Right lobe of liver (tissue), 6 donors: ENCODE data around the gene TNS3. TPM values are rescaled to one million over a fixed set of nuclear protein-coding genes. Genes with fewer than 3 reads are reported as not detected.
A peak's percentile ranks its signal among the peaks of the same experiment; 100 is the strongest.

Source experiments
- ATAC-seq, 4 donors: fragments of 200-7000 bp; cut with Tn5 transposase; one replicate each; pipeline ENCODE4 v1.9.1; 2020; ENCODE audit warnings: mild to moderate bottlenecking in 4 of 4, moderate library complexity in 4 of 4
- DNase-seq, 3 donors: peaks; one replicate each; pipeline ENCODE4 v3.0.0-alpha.2; 2020
- H3K27ac ChIP-seq, 3 donors: fragments of 200-600 bp; one replicate each; pipeline ENCODE4 v1.8.0; 2022
- H3K27me3 ChIP-seq, 2 donors: fragments of 200-600 bp; one replicate each; pipeline ENCODE4 v1.8.0; 2022
- H3K36me3 ChIP-seq, 4 donors: fragments of 200-600 bp; sonication (generic) in 1 of 4; one replicate each; pipeline versions ENCODE4 v1.5.1 to v1.8.0; 2017 to 2022; ENCODE audit warnings: control low read depth in 1 of 4
- H3K4me1 ChIP-seq, 4 donors: fragments of 200-600 bp; sonication (generic) in 1 of 4; one replicate each; pipeline versions ENCODE4 v1.5.1 to v1.8.0; 2017 to 2022; ENCODE audit warnings: control low read depth in 1 of 4
- H3K4me3 ChIP-seq, 3 donors: fragments of 200-600 bp; one replicate each; pipeline ENCODE4 v1.8.0; 2022
- H3K9me3 ChIP-seq, 4 donors: fragments of 200-600 bp; sonication (generic) in 1 of 4; one replicate each; pipeline versions ENCODE4 v1.5.1 to v1.8.0; 2017 to 2022; ENCODE audit warnings: control low read depth in 1 of 4
- CTCF ChIP-seq, 4 donors: fragments of 200-600 bp in 3 of 4; fragments of 450-650 bp in 1 of 4; IDR thresholded peaks; one replicate each; pipeline versions ENCODE4 v1.5.1 to v1.8.0; 2016 to 2022; ENCODE audit warnings: antibody characterized with exemption in 4 of 4, mild to moderate bottlenecking in 2 of 4
- POLR2A ChIP-seq: fragments of 450-650 bp; IDR thresholded peaks from one replicate; pipeline ENCODE4 v1.6.1; 2017; ENCODE audit warnings: antibody characterized with exemption, mild to moderate bottlenecking
- whole genome bisulfite sequencing: methylation state at CpG from one replicate; pipeline ENCODE4 v1.1.6; 2018; ENCODE audit warnings: low coverage, low lambda C conversion rate; ENCODE audit not compliant: insufficient coverage; ENCODE audit errors: missing lambda C conversion rate; 5-methylcytosine and 5-hydroxymethylcytosine counted together
- intact Hi-C, 2 donors: fragments of 100-400 bp; cut with DNase I; formaldehyde crosslinking; loops; one replicate each; pipeline versions ENCODE4 v1.11.2 to v1.14.1; 2022
- total RNA-seq, 6 experiments: library from RNA; depleted of rRNA in 2 of 6; stranded (reverse); fragments of >200 nt in 2 of 6; fragmentation: NEBNext Ultra II Directional in 3 of 6; extraction: Animal tissue kit (Norgen Biotek cat#: 25700) in 3 of 6; gene quantifications; one replicate each; pipeline versions ENCODE4 v1.1.0 to v1.2.4, GENCODE V29; 2016 to 2023
- donor health status: DM: no; HTN: yes; CAD: no.
- donor health status: DM: no; HTN: no; CAD: no.
- donor health status: DM: no; HTN: no; CAD: no.
- donor health status: DM: no; HTN: yes; CAD: no.
- donor health status: DM: no; HTN: yes; CAD: no.

TNS3 gene
- total RNA-seq, 6 experiments from 2014 or later: 51.2 to 95.0 (median 58.4) TPM

GRCh38 chr7:47329320-47329926, 252.5 kb downstream of the TNS3 start:
- ATAC-seq (peak; percentile 51 to 60 (median 58)), DNase-seq (peak in 1 of 3 donors; percentile 45)
- Histone ChIP-seq H3K9me3 (no peaks in the 10 kb centered on the region), H3K4me1 (peaks cover 0 to 13% (median 4%) of the 10 kb centered on the region in 4 donors), H3K36me3 (peaks cover 0 to 12% (median 5%) of the 10 kb centered on the region in 4 donors), H3K27me3 (no peaks in the 10 kb centered on the region), H3K27ac (peak overlapping the region; percentile 57 to 79 (median 59)), H3K4me3 (no peak overlapping the region)
- intact Hi-C loops: no loop called here
- TF ChIP-seq POLR2A (no peak), CTCF (IDR thresholded peaks at IDR 0.05) (no peak)
- 65% methylated on average over 2 of the region's 19 CpGs for WGBS

- Histone ChIP-seq H3K27ac (peak overlapping the region; percentile 57 to 79 (median 59)), H3K27me3 (no peaks in the 10 kb centered on the region), H3K4me3 (no peak overlapping the region), H3K9me3 (no peaks in the 10 kb centered on the region), H3K36me3 (peaks cover 0 to 12% (median 4%) of the 10 kb centered on the region in 4 donors), H3K4me1 (peaks cover 0 to 13% (median 4%) of the 10 kb centered on the region in 4 donors)
- intact Hi-C loops: no loop called here
- no peak for TF ChIP-seq CTCF (IDR thresholded peaks at IDR 0.05)
- no peak for TF ChIP-seq POLR2A
- peak in 3 of 4 donors; percentile 7 to 8 (median 8) for ATAC-seq
- no peak for DNase-seq
- 74% methylated on average over 7 of the region's 7 CpGs for WGBS
These were observed 253.3 kb downstream of the TNS3 start for GRCh38 chr7:47328392-47329319.

- Histone ChIP-seq H3K27ac (peak overlapping the region; percentile 57 to 79 (median 59)), H3K36me3 (peaks cover 0 to 12% (median 4%) of the 10 kb centered on the region in 4 donors), H3K27me3 (no peaks in the 10 kb centered on the region), H3K4me3 (peak overlapping the region in 2 of 3 donors; percentile 11 to 15), H3K4me1 (peaks cover 0 to 13% (median 4%) of the 10 kb centered on the region in 4 donors), H3K9me3 (no peaks in the 10 kb centered on the region)
- 39% methylated on average over 6 of the region's 24 CpGs for whole genome bisulfite sequencing
- DNase-seq: peak; percentile 63 to 74 (median 67)
- no peak for TF ChIP-seq CTCF (IDR thresholded peaks at IDR 0.05)
- intact Hi-C loops: no loop called here
- ATAC-seq: peak; percentile 62 to 77 (median 68)
These were observed 254.1 kb downstream of the TNS3 start for GRCh38 chr7:47327698-47328391.

GRCh38 chr7:47327346-47327697, 254.6 kb downstream of the TNS3 start:
- ATAC-seq (peak in 1 of 4 donors; percentile 1), DNase-seq (no peak)
- Histone ChIP-seq H3K27ac (peak overlapping the region; percentile 8 to 79 (median 59)), H3K9me3 (no peaks in the 10 kb centered on the region), H3K27me3 (no peaks in the 10 kb centered on the region), H3K4me3 (peak overlapping the region in 2 of 3 donors; percentile 11 to 15), H3K36me3 (peaks cover 0 to 11% (median 4%) of the 10 kb centered on the region in 4 donors), H3K4me1 (peaks cover 0 to 13% (median 4%) of the 10 kb centered on the region in 4 donors)
- intact Hi-C loops: no loop called here
- 59% methylated on average over 5 of the region's 7 CpGs for WGBS
- TF ChIP-seq POLR2A: no peak
- TF ChIP-seq CTCF (IDR thresholded peaks at IDR 0.05): no peak
